Measurements from ENCODE around the gene RTP3. TPM values are rescaled to one million over a fixed set of nuclear protein-coding genes. Genes with fewer than 3 reads are reported as not detected.

The RTP3 gene
- total and polyA plus RNA-seq, 10 donors = not detected

- Histone ChIP-seq H3K9me3 (peaks cover 0 to 2% (median 0%) of the 10 kb centered on the region in 8 donors), H3K4me1 (peaks cover 4 to 78% (median 29%) of the 10 kb centered on the region in 6 donors), H3K36me3 (no peaks in the 10 kb centered on the region), H3K4me3 (no peak overlapping the region), H3K27ac (peak overlapping the region in 2 of 8 donors; percentile 39 to 63), H3K27me3 (replicated peaks in 1 of 7) (peaks cover 0 to 15% (median 10%) of the 10 kb centered on the region in 7 donors)
- WGBS, 5 donors = 81 to 91% (median 82%) methylated on average over 5 to 6 of the region's 6 CpGs
- DNase-seq = no peak
- intact Hi-C loops (cut with DNase I; ENCODE audit: low total_unique reads) = no loop called here
- TF ChIP-seq POLR2AphosphoS5 (IDR thresholded peaks at IDR 0.05) = no peak
- no peak for TF ChIP-seq POLR2A (IDR thresholded peaks at IDR 0.05)
- TF ChIP-seq CTCF (IDR thresholded peaks at IDR 0.05 in 8 of 11, conservative IDR thresholded peaks at IDR 0.05 in 3 of 11) = no peak
Measured at GRCh38 chr3:46468753-46469600, 28.8 kb upstream of the RTP3 start.

GRCh38 chr3:46469680-46470357 lies 28.0 kb upstream of the RTP3 start:
- intact Hi-C loops (cut with DNase I; ENCODE audit: low total_unique reads) = no loop called here
- TF ChIP-seq POLR2A (IDR thresholded peaks at IDR 0.05) (no peak), POLR2AphosphoS5 (IDR thresholded peaks at IDR 0.05) (no peak), CTCF (IDR thresholded peaks at IDR 0.05 in 8 of 11, conservative IDR thresholded peaks at IDR 0.05 in 3 of 11) (no peak)
- Histone ChIP-seq H3K4me3 (no peak overlapping the region), H3K27ac (peak overlapping the region in 2 of 8 donors; percentile 39 to 63), H3K36me3 (no peaks in the 10 kb centered on the region), H3K9me3 (peaks cover 0 to 10% (median 7%) of the 10 kb centered on the region in 8 donors), H3K4me1 (peaks cover 0 to 69% (median 21%) of the 10 kb centered on the region in 6 donors), H3K27me3 (replicated peaks in 1 of 7) (peaks cover 0 to 6% (median 4%) of the 10 kb centered on the region in 7 donors)
- DNase-seq = no peak
- 34 to 62% (median 53%) methylated on average over 3 of the region's 3 CpGs for WGBS, 5 donors

GRCh38 chr3:46470831-46471230 lies 26.9 kb upstream of the RTP3 start:
- Histone ChIP-seq H3K36me3 (no peaks in the 10 kb centered on the region), H3K27ac (peak overlapping the region in 1 of 8 donors; percentile 63), H3K4me3 (no peak overlapping the region), H3K9me3 (peaks cover 0 to 14% (median 10%) of the 10 kb centered on the region in 8 donors), H3K27me3 (replicated peaks in 1 of 7) (no peaks in the 10 kb centered on the region), H3K4me1 (peaks cover 0 to 61% (median 19%) of the 10 kb centered on the region in 6 donors)
- intact Hi-C loops (cut with DNase I; ENCODE audit: low total_unique reads) = no loop called here
- no peak for TF ChIP-seq POLR2AphosphoS5 (IDR thresholded peaks at IDR 0.05)
- no peak for TF ChIP-seq CTCF (IDR thresholded peaks at IDR 0.05 in 8 of 11, conservative IDR thresholded peaks at IDR 0.05 in 3 of 11)
- TF ChIP-seq POLR2A (IDR thresholded peaks at IDR 0.05) = no peak
- WGBS, 5 donors = 81 to 93% (median 91%) methylated on average over 4 of the region's 4 CpGs
- DNase-seq = no peak

All from spleen (tissue), 11 donors.